ENCODE data around the gene UBB.
A peak's percentile ranks its signal among the peaks of the same experiment; 100 is the strongest.
"Not testable (repeated sequence)": the region's sequence is repeated elsewhere in the genome, so short reads cannot be mapped to it uniquely, and the experiment has no call there.

UBB gene

GRCh38 chr17:16374146-16374938 is 6.5 kb upstream of the UBB start:
- DNase-seq (ENCODE audit: low spot score) = no peak

- no peak for DNase-seq (ENCODE audit: low spot score)
Measured at GRCh38 chr17:16377941-16378341, 3.0 kb upstream of the UBB start.

- DNase-seq (ENCODE audit: low spot score) = no peak
Measured at GRCh38 chr17:16378636-16379282, 2.1 kb upstream of the UBB start.

GRCh38 chr17:16379654-16380053 is 1.2 kb upstream of the UBB start:
- DNase-seq (ENCODE audit: low spot score) = no peak

GRCh38 chr17:16381496-16381820 is 567 bp downstream of the UBB start:
- no peak for DNase-seq (ENCODE audit: low spot score)

GRCh38 chr17:16383216-16383615 is 2.3 kb downstream of the UBB start:
- no peak for DNase-seq (ENCODE audit: low spot score)

GRCh38 chr17:16383772-16384287 is 2.9 kb downstream of the UBB start:
- no peak for DNase-seq (ENCODE audit: low spot score)

GRCh38 chr17:16384557-16384956 is 3.7 kb downstream of the UBB start:
- no peak for DNase-seq (ENCODE audit: low spot score)

- not testable (repeated sequence) for DNase-seq (ENCODE audit: low spot score)
Measured at GRCh38 chr17:16386126-16386507, 5.2 kb downstream of the UBB start.

GRCh38 chr17:16391451-16391850 is 10.6 kb downstream of the UBB start:
- DNase-seq (ENCODE audit: low spot score) = no peak

- DNase-seq (ENCODE audit: low spot score) = not testable (repeated sequence)
Measured at GRCh38 chr17:16392491-16392890, 11.6 kb downstream of the UBB start.

GRCh38 chr17:16395887-16396286 is 15.0 kb downstream of the UBB start:
- DNase-seq (ENCODE audit: low spot score) = peak; percentile 81

GRCh38 chr17:16396693-16397092 is 15.8 kb downstream of the UBB start:
- not testable (repeated sequence) for DNase-seq (ENCODE audit: low spot score)

GRCh38 chr17:16398270-16399267 is 17.7 kb downstream of the UBB start:
- no peak for DNase-seq (ENCODE audit: low spot score)

GRCh38 chr17:16403847-16404246 is 23.0 kb downstream of the UBB start:
- not testable (repeated sequence) for DNase-seq (ENCODE audit: low spot score)

GRCh38 chr17:16406742-16407674 is 26.1 kb downstream of the UBB start:
- no peak for DNase-seq (ENCODE audit: low spot score)

- DNase-seq (ENCODE audit: low spot score) = peak; percentile 84
Measured at GRCh38 chr17:16407911-16408588, 27.2 kb downstream of the UBB start.

- no peak for DNase-seq (ENCODE audit: low spot score)
Measured at GRCh38 chr17:16415031-16415924, 34.4 kb downstream of the UBB start, which contains the start of gene TRPV2. Gene TRPV2 (plus strand): TSS chr17:16415571. CDS start chr17:16417669, 2,098 bp downstream.

GRCh38 chr17:16417399-16417798 is 36.5 kb downstream of the UBB start:
- no peak for DNase-seq (ENCODE audit: low spot score)

Data from cerebellar cortex (tissue), 1 donor.